H1 (cell line): Measurements from ENCODE around the gene AGAP1. TPM values are rescaled to one million over a fixed set of nuclear protein-coding genes. Genes with fewer than 3 reads are reported as not detected.

Experiments
- CTCF ChIA-PET: fragments of 300-600 bp; sonication (Branson Sonifier 250); formaldehyde crosslinking; loops from one replicate; lab custom pipeline; 2021; ENCODE audit not compliant: partially characterized antibody; lab: Charles Lee
- POLR2A ChIA-PET: fragments of 300-600 bp; sonication (Branson Sonifier 250); formaldehyde crosslinking; loops from one replicate; lab custom pipeline; 2021; ENCODE audit warnings: inconsistent platforms; ENCODE audit not compliant: partially characterized antibody; lab: Charles Lee
- DNase-seq, 2 experiments: peaks; one replicate each; pipeline versions ENCODE4 v3.0.0 to v3.0.0-alpha.2; 2010 to 2022; ENCODE audit warnings: low spot score in 2 of 2, low read depth in 1 of 2, mixed read lengths in 1 of 2
- FAIRE-seq: peaks from 2 replicates; lab custom pipeline; 2011; peaks lifted over from hg19 to GRCh38; lab: Jason Lieb, UNC
- H2AFZ ChIP-seq: 2 replicates; pipeline ENCODE4 v1.8.1; 2012; ENCODE audit warnings: low read length, inconsistent platforms
- H2AK5ac ChIP-seq: 2 replicates; pipeline ENCODE4 v1.6.1; 2013; ENCODE audit warnings: low read depth, low read length
- H2BK120ac ChIP-seq: replicated peaks from 2 replicates; pipeline ENCODE3; 2013; ENCODE audit warnings: low read depth, low read length, inconsistent platforms
- H2BK12ac ChIP-seq: 2 replicates; pipeline ENCODE4 v1.6.1; 2013; ENCODE audit warnings: low read depth, low read length
- H2BK15ac ChIP-seq: 2 replicates; pipeline ENCODE4 v1.6.1; 2013; ENCODE audit warnings: low read length
- H2BK20ac ChIP-seq: 2 replicates; pipeline ENCODE4 v1.6.1; 2013; ENCODE audit warnings: low read length
- H2BK5ac ChIP-seq: 2 replicates; pipeline ENCODE4 v1.6.1; 2013; ENCODE audit warnings: low read depth, low read length
- H3K14ac ChIP-seq: 2 replicates; pipeline ENCODE4 v1.6.1; 2013; ENCODE audit warnings: inconsistent platforms; ENCODE audit not compliant: insufficient read length
- H3K18ac ChIP-seq: 2 replicates; pipeline ENCODE4 v1.6.1; 2013; ENCODE audit warnings: low read length; ENCODE audit errors: extremely low read depth
- H3K23ac ChIP-seq: 2 replicates; pipeline ENCODE4 v1.6.1; 2013; ENCODE audit warnings: inconsistent platforms; ENCODE audit not compliant: insufficient read length
- H3K23me2 ChIP-seq: 2 replicates; pipeline ENCODE4 v1.6.1; 2013; ENCODE audit warnings: low read depth, low read length
- H3K27ac ChIP-seq: 2 replicates; pipeline ENCODE4 v1.6.1; 2011; ENCODE audit warnings: low read depth, low read length, inconsistent platforms
- H3K27me3 ChIP-seq, 4 experiments: replicated peaks in 1 of 4; 1 replicate in 1 of 4; 2 replicates in 3 of 4; pipeline versions ENCODE4 v1.6.1 to v1.8.1; 2011 to 2013; ENCODE audit warnings: low read length in 3 of 4, mild to moderate bottlenecking in 3 of 4, inconsistent platforms in 2 of 4, mixed read lengths in 2 of 4, moderate library complexity in 1 of 4; ENCODE audit not compliant: control insufficient read depth in 3 of 4, insufficient read depth in 3 of 4; ENCODE audit errors: extremely low read depth in 1 of 4
- H3K36me3 ChIP-seq, 4 experiments: 2 replicates each; pipeline versions ENCODE4 v1.6.1 to v1.8.1; 2011 to 2013; ENCODE audit warnings: mild to moderate bottlenecking in 4 of 4, low read length in 3 of 4, moderate library complexity in 2 of 4, control low read depth in 1 of 4, inconsistent platforms in 1 of 4; ENCODE audit not compliant: insufficient read depth in 4 of 4, control insufficient read depth in 2 of 4
- H3K4ac ChIP-seq: replicated peaks from 2 replicates; pipeline ENCODE3; 2013; ENCODE audit warnings: low read length, low read depth, mixed read lengths, inconsistent platforms; ENCODE audit not compliant: insufficient read length
- H3K4me1 ChIP-seq, 4 experiments: replicated peaks in 1 of 4; 1 replicate in 1 of 4; 2 replicates in 3 of 4; pipeline versions ENCODE4 v1.6.1 to v1.8.1; 2011 to 2013; ENCODE audit warnings: low read length in 3 of 4, inconsistent platforms in 2 of 4, mixed read lengths in 1 of 4; ENCODE audit not compliant: insufficient read depth in 4 of 4, control insufficient read depth in 3 of 4
- H3K4me2 ChIP-seq, 2 experiments: 2 replicates each; pipeline versions ENCODE4 v1.6.1 to v1.8.1; 2011 to 2013; ENCODE audit warnings: low read depth in 2 of 2, low read length in 2 of 2, control low read depth in 1 of 2, inconsistent platforms in 1 of 2, mild to moderate bottlenecking in 1 of 2; ENCODE audit not compliant: insufficient read depth in 1 of 2
- H3K4me3 ChIP-seq, 4 experiments: fragments of 200-600, 300-600 bp in 1 of 4; sonication (generic), shearing (Covaris generic), sonication (Bioruptor Twin) in 1 of 4; 2 replicates each; pipeline versions ENCODE4 v1.5.1 to v1.8.1; 2011 to 2016; ENCODE audit warnings: low read length in 4 of 4, low read depth in 3 of 4, control low read depth in 2 of 4, inconsistent platforms in 2 of 4, mild to moderate bottlenecking in 2 of 4, mixed read lengths in 1 of 4, moderate library complexity in 1 of 4; ENCODE audit not compliant: insufficient read depth in 2 of 4; ENCODE audit errors: extremely low read depth in 1 of 4
- H3K56ac ChIP-seq: replicated peaks from 2 replicates; pipeline ENCODE3; 2013; ENCODE audit warnings: low read depth, mild to moderate bottlenecking, mixed read lengths, low read length, inconsistent platforms; ENCODE audit not compliant: insufficient read length
- H3K79me1 ChIP-seq: 2 replicates; pipeline ENCODE4 v1.6.1; 2013; ENCODE audit warnings: low read depth, low read length, control low read depth
- H3K79me2 ChIP-seq, 2 experiments: 2 replicates each; pipeline versions ENCODE4 v1.6.1 to v1.8.1; 2012 to 2013; ENCODE audit warnings: low read length in 2 of 2, mild to moderate bottlenecking in 2 of 2, inconsistent platforms in 1 of 2; ENCODE audit not compliant: insufficient read depth in 2 of 2, control insufficient read depth in 1 of 2
- H3K9ac ChIP-seq, 4 experiments: replicated peaks in 1 of 4; 1 replicate in 1 of 4; 2 replicates in 3 of 4; pipeline versions ENCODE4 v1.6.1 to v1.8.1; 2011 to 2013; ENCODE audit warnings: low read depth in 3 of 4, low read length in 3 of 4, control low read depth in 2 of 4, mild to moderate bottlenecking in 2 of 4, moderate library complexity in 2 of 4, inconsistent platforms in 1 of 4; ENCODE audit errors: extremely low read depth in 1 of 4
- H3K9me3 ChIP-seq, 2 experiments: 2 replicates each; pipeline versions ENCODE4 v1.6.1 to v1.8.1; 2012 to 2013; ENCODE audit warnings: mild to moderate bottlenecking in 2 of 2, moderate library complexity in 2 of 2, control low read depth in 1 of 2, inconsistent platforms in 1 of 2, low read depth in 1 of 2, low read length in 1 of 2, mixed read lengths in 1 of 2; ENCODE audit not compliant: insufficient read depth in 2 of 2
- H4K20me1 ChIP-seq, 2 experiments: replicated peaks in 1 of 2; 2 replicates each; pipeline versions ENCODE3 to v1.8.1; 2011 to 2013; ENCODE audit warnings: inconsistent platforms in 2 of 2, low read length in 2 of 2, mild to moderate bottlenecking in 1 of 2; ENCODE audit not compliant: insufficient read depth in 2 of 2, control insufficient read depth in 1 of 2
- H4K5ac ChIP-seq: 2 replicates; pipeline ENCODE4 v1.6.1; 2013; ENCODE audit warnings: low read length, low read depth, mixed read lengths, inconsistent platforms; ENCODE audit not compliant: insufficient read length
- H4K8ac ChIP-seq: 2 replicates; pipeline ENCODE4 v1.8.0; 2013; ENCODE audit warnings: mild to moderate bottlenecking, moderate library complexity, low read length, inconsistent platforms; ENCODE audit not compliant: insufficient read depth; ENCODE audit errors: extremely low read depth
- H4K91ac ChIP-seq: replicated peaks from 2 replicates; pipeline ENCODE3; 2013; ENCODE audit warnings: low read length, mixed read lengths, inconsistent platforms; ENCODE audit not compliant: insufficient read length
- BACH1 ChIP-seq: IDR thresholded peaks from 2 replicates; pipeline ENCODE4 v1.6.1; 2012; ENCODE audit warnings: low read length, improper control_type of control experiment
- CBX5 ChIP-seq: fragments of 300-800, 300-1000 bp; sonication (generic); IDR thresholded peaks from 2 replicates; pipeline ENCODE4 v1.7.1; 2016; ENCODE audit warnings: antibody characterized with exemption, low read length, low read depth
- KDM1A ChIP-seq: fragments of 200-600, 300-600 bp; sonication (generic); IDR thresholded peaks from 2 replicates; pipeline ENCODE4 v1.7.1; 2016; ENCODE audit warnings: mild to moderate bottlenecking, low read length, borderline replicate concordance
- KDM4A ChIP-seq: IDR thresholded peaks from one replicate; pipeline ENCODE4 v1.7.1; 2012; ENCODE audit warnings: low read depth, mild to moderate bottlenecking, moderate library complexity, low read length, inconsistent platforms; ENCODE audit not compliant: severe bottlenecking
- NRF1 ChIP-seq: IDR thresholded peaks from 2 replicates; pipeline ENCODE4 v1.6.1; 2011; ENCODE audit warnings: mild to moderate bottlenecking, low read depth, low read length, improper control_type of control experiment
- RAD21 ChIP-seq, 2 experiments: IDR thresholded peaks in 1 of 2; conservative IDR thresholded peaks in 1 of 2; 2 replicates each; pipeline ENCODE4 v1.6.1; 2011; ENCODE audit warnings: low read depth in 2 of 2, low read length in 2 of 2, improper control_type of control experiment in 1 of 2, inconsistent platforms in 1 of 2, mild to moderate bottlenecking in 1 of 2, moderate library complexity in 1 of 2
- SIRT6 ChIP-seq: IDR thresholded peaks from one replicate; pipeline ENCODE4 v1.7.1; 2012; ENCODE audit warnings: low read length, inconsistent platforms
- SP4 ChIP-seq: IDR thresholded peaks from 2 replicates; pipeline ENCODE4 v1.6.1; 2012; ENCODE audit warnings: low read length, inconsistent platforms
- TAF7 ChIP-seq: optimal IDR thresholded peaks from 2 replicates; pipeline ENCODE3; 2011; ENCODE audit warnings: low read depth, mild to moderate bottlenecking, inconsistent platforms, low read length, moderate library complexity, borderline replicate concordance
- YY1 ChIP-seq: IDR thresholded peaks from 2 replicates; pipeline ENCODE4 v1.6.1; 2011; ENCODE audit warnings: low read depth, mild to moderate bottlenecking, low read length
- WGBS, 2 experiments: shearing (Covaris generic) in 1 of 2; methylation state at CpG; one replicate each; pipeline versions ENCODE4 v1.1.6 to v1.1.7; 2013 to 2015; ENCODE audit warnings: low lambda C conversion rate in 2 of 2, mixed read lengths in 2 of 2, inconsistent platforms in 1 of 2, low coverage in 1 of 2, missing lambda C conversion rate in 1 of 2; ENCODE audit not compliant: insufficient replicate concordance in 2 of 2, insufficient coverage in 1 of 2, insufficient read length in 1 of 2; ENCODE audit errors: extremely low coverage in 1 of 2, missing lambda C conversion rate in 1 of 2; 5-methylcytosine and 5-hydroxymethylcytosine counted together
- polyA plus RNA-seq, 7 experiments: library from polyadenylated mRNA; depleted of rRNA in 3 of 7; stranded (reverse) in 5 of 7; unstranded in 2 of 7; fragments of >200 nt in 5 of 7; fragments of 200-250 nt in 2 of 7; gene quantifications; 1 replicate in 5 of 7; 2 replicates in 1 of 7; 4 replicates in 1 of 7; pipeline versions ENCODE4 v1.2.1 to v1.2.3, GENCODE V29; 2011 to 2013; ENCODE audit warnings: missing spikeins in 2 of 7, mixed read lengths in 2 of 7
- total RNA-seq: library from RNA; stranded (reverse); fragmentation: NEBNext Ultra II Directional; extraction: Animal tissue kit (Norgen Biotek cat#: 25700); gene quantifications from 2 replicates; pipeline ENCODE4 v1.2.1, GENCODE V29; 2021
- TF ChIP-seq, protein P1 (sequence below), 3 experiments: IDR thresholded peaks; 1 replicate in 2 of 3; 2 replicates in 1 of 3; pipeline versions ENCODE4 v1.5.1 to v1.6.1; 2011; ENCODE audit warnings: low read length in 3 of 3, mild to moderate bottlenecking in 3 of 3, inconsistent platforms in 2 of 3, low read depth in 1 of 3, moderate library complexity in 1 of 3; ENCODE audit not compliant: insufficient read depth in 1 of 3; ENCODE audit errors: control extremely low read depth in 1 of 3

AGAP1 gene
- total and polyA plus RNA-seq, 2 of the 8 experiments (the other 6 are each of a cell fraction or from before 2014, with no cell fraction given) = 18.1 to 39.4 TPM

DNA sequence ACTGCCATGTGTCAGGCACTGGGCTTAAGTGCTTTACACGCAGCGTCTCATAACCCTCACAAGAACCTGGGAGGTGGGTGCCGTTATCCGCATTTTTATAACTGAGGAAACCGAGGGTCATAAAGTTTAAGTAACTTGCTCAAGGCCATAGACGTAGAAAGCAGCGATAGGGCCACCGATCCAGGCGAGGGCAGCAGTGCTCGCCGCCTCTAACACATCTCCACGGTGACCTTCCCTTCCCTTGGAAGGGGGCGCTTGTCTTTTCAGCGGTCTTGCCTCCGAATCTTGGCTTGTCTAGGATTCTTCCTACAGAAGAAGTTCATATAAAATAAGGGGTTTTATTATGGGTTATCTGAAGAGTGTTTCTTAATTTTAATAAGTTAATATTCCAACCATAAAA lies 487.8 kb downstream of the AGAP1 start:
- Histone ChIP-seq H2BK120ac (no peak overlapping the region), H3K56ac (no peak overlapping the region), H3K4me3 (no peak overlapping the region), H4K20me1 (no peaks in the 10 kb centered on the region), H3K4me2 (no peak overlapping the region), H2AFZ (no peak overlapping the region), H4K91ac (no peak overlapping the region), H2BK15ac (no peak overlapping the region), H3K9ac (no peak overlapping the region), H4K5ac (no peak overlapping the region), H3K79me2 (no peaks in the 10 kb centered on the region), H3K79me1 (no peaks in the 10 kb centered on the region), H3K23me2 (no peaks in the 10 kb centered on the region), H3K18ac (no peak overlapping the region), H3K36me3 (no peaks in the 10 kb centered on the region), H3K4me1 (no peaks in the 10 kb centered on the region), H3K9me3 (no peaks in the 10 kb centered on the region), H3K27me3 (no peaks in the 10 kb centered on the region), H2AK5ac (no peak overlapping the region), H2BK5ac (no peak overlapping the region), H2BK12ac (no peak overlapping the region), H3K27ac (no peak overlapping the region), H4K8ac (no peak overlapping the region), H3K4ac (no peak overlapping the region), H3K23ac (no peak overlapping the region), H2BK20ac (no peak overlapping the region), H3K14ac (no peak overlapping the region)
- ChIA-PET CTCF (interaction anchor here (0.8 to 2.3 kb wide), 19 partner anchors 8 to 202 kb away, joined by 3 to 9 read pairs (median 4); no protein-coding TSS in a partner anchor), POLR2A (no interaction called here)
- DNase-seq = peak in 1 of 2 experiments; percentile 27
- peak; percentile 88 for FAIRE-seq
- WGBS, 2 experiments = 36% methylated on average over 15 of the region's 15 CpGs; no CpG with 5 or more reads in 1 of the 2 experiments
- TF ChIP-seq CBX5 (no peak), BACH1 (no peak), KDM4A (no peak), YY1 (no peak), RAD21 (IDR thresholded peaks at IDR 0.05 in 1 of 2, conservative IDR thresholded peaks at IDR 0.05 in 1 of 2; ENCODE audit: low read depth in 2 of 2, low read length in 2 of 2) (peak; percentile 85 to 91), KDM1A (no peak), TAF7 (no peak), NRF1 (no peak), SP4 (no peak), SIRT6 (no peak)
- TF ChIP-seq, protein P1, sequence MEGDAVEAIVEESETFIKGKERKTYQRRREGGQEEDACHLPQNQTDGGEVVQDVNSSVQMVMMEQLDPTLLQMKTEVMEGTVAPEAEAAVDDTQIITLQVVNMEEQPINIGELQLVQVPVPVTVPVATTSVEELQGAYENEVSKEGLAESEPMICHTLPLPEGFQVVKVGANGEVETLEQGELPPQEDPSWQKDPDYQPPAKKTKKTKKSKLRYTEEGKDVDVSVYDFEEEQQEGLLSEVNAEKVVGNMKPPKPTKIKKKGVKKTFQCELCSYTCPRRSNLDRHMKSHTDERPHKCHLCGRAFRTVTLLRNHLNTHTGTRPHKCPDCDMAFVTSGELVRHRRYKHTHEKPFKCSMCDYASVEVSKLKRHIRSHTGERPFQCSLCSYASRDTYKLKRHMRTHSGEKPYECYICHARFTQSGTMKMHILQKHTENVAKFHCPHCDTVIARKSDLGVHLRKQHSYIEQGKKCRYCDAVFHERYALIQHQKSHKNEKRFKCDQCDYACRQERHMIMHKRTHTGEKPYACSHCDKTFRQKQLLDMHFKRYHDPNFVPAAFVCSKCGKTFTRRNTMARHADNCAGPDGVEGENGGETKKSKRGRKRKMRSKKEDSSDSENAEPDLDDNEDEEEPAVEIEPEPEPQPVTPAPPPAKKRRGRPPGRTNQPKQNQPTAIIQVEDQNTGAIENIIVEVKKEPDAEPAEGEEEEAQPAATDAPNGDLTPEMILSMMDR (IDR thresholded peaks at IDR 0.05; ENCODE audit: control extremely low read depth in 1 of 3, insufficient read depth in 1 of 3, low read depth in 1 of 3, low read length in 3 of 3) = peak; percentile 85 to 97 (median 85)
